GM12878 (cell line): ENCODE results near the gene ZSWIM6. TPM values are rescaled to one million over a fixed set of nuclear protein-coding genes. Genes with fewer than 3 reads are reported as not detected.

Source experiments
- ATAC-seq: fragments of 200-7000 bp; cut with Tn5 transposase; 3 replicates; pipeline ENCODE4 v1.9.1; 2020; ENCODE audit warnings: mild to moderate bottlenecking, moderate library complexity
- BruUV-seq: library from RNA; stranded (reverse); fragments of 400-500 nt; replicated peaks from 2 replicates; lab custom pipeline; 2021; lab: Mats Ljungman, UMichigan
- CTCF ChIA-PET: fragments of 300-600 bp; sonication (Branson Sonifier 250); formaldehyde crosslinking; extraction: SDS; loops from one replicate; lab custom pipeline; 2021; ENCODE audit warnings: inconsistent platforms; lab: Yijun Ruan, JAX
- POLR2A ChIA-PET: fragments of 350-600 bp; formaldehyde crosslinking; extraction: SDS; loops from one replicate; lab custom pipeline; 2021; ENCODE audit warnings: inconsistent platforms; lab: Charles Lee
- RAD21 ChIA-PET: fragments of 300-600 bp; sonication (Branson Sonifier 250); formaldehyde crosslinking; loops from one replicate; lab custom pipeline; 2023; ENCODE audit warnings: antibody characterized with exemption; ENCODE audit not compliant: unreplicated experiment; lab: Charles Lee
- SMC1A ChIA-PET: fragments of 300-600 bp; sonication (Branson Sonifier 250); formaldehyde crosslinking; loops from one replicate; lab custom pipeline; 2023; ENCODE audit not compliant: unreplicated experiment, uncharacterized antibody; lab: Charles Lee
- DNase-seq: peaks from one replicate; pipeline ENCODE4 v3.0.0-alpha.2; 2011; ENCODE audit warnings: low read depth, low spot score
- FAIRE-seq: peaks from 3 replicates; lab custom pipeline; 2011; peaks lifted over from hg19 to GRCh38; lab: Jason Lieb, UNC
- H2AFZ ChIP-seq: 2 replicates; pipeline ENCODE4 v1.6.0; 2011; ENCODE audit warnings: low read depth, low read length, control low read depth; ENCODE audit not compliant: control insufficient read depth
- H3K27ac ChIP-seq: 2 replicates; pipeline ENCODE4 v1.5.1; 2011; ENCODE audit warnings: control low read depth; ENCODE audit not compliant: control insufficient read depth, insufficient read depth
- H3K27me3 ChIP-seq, 2 experiments: replicated peaks in 1 of 2; 2 replicates each; pipeline versions ENCODE4 v1.6.0 to v1.6.1; 2011; ENCODE audit warnings: low read length in 1 of 2; ENCODE audit not compliant: control insufficient read depth in 2 of 2, insufficient read depth in 2 of 2
- H3K36me3 ChIP-seq, 2 experiments: 2 replicates each; pipeline ENCODE4 v1.5.1; 2011; ENCODE audit warnings: low read length in 1 of 2; ENCODE audit not compliant: control insufficient read depth in 2 of 2, insufficient read depth in 2 of 2
- H3K4me1 ChIP-seq: 2 replicates; pipeline ENCODE4 v1.6.1; 2011; ENCODE audit warnings: mild to moderate bottlenecking, low read length, moderate library complexity, mixed read lengths; ENCODE audit not compliant: control insufficient read depth, insufficient read depth
- H3K4me2 ChIP-seq: 2 replicates; pipeline ENCODE4 v1.6.0; 2011; ENCODE audit warnings: control low read depth; ENCODE audit not compliant: control insufficient read depth, insufficient read depth
- H3K4me3 ChIP-seq: fragments of 200-600 bp; sonication (generic); 2 replicates; pipeline ENCODE4 v1.5.1; 2016
- H3K79me2 ChIP-seq: 2 replicates; pipeline ENCODE4 v1.6.0; 2011; ENCODE audit warnings: low read length; ENCODE audit not compliant: control insufficient read depth, insufficient read depth
- H3K9ac ChIP-seq: 2 replicates; pipeline ENCODE4 v1.8.0; 2011; ENCODE audit warnings: low read length, control low read depth, mixed read lengths; ENCODE audit not compliant: control insufficient read depth, insufficient read depth
- H3K9me3 ChIP-seq: replicated peaks from 3 replicates; pipeline ENCODE4 v1.5.1; 2011; ENCODE audit warnings: mild to moderate bottlenecking, low read length; ENCODE audit not compliant: control insufficient read depth, insufficient read depth
- H4K20me1 ChIP-seq: 2 replicates; pipeline ENCODE4 v1.6.0; 2011; ENCODE audit not compliant: control insufficient read depth, insufficient read depth
- EED ChIP-seq: sonication (generic); IDR thresholded peaks from 2 replicates; pipeline ENCODE4 v1.6.1; 2016; ENCODE audit warnings: antibody characterized with exemption, low read depth
- HDGF ChIP-seq: fragments of 450-650 bp; IDR thresholded peaks from 2 replicates; pipeline ENCODE4 v1.6.1; 2016; ENCODE audit warnings: antibody characterized with exemption
- RFX5 ChIP-seq: IDR thresholded peaks from 2 replicates; pipeline ENCODE4 v1.6.1; 2011; ENCODE audit warnings: low read depth, low read length, improper control_type of control experiment
- SMAD5 ChIP-seq: IDR thresholded peaks from 2 replicates; pipeline ENCODE4 v1.6.1; 2016; ENCODE audit warnings: antibody characterized with exemption, low read depth
- SRF ChIP-seq, 2 experiments: IDR thresholded peaks; 2 replicates each; pipeline ENCODE4 v1.6.1; 2011; ENCODE audit warnings: low read depth in 2 of 2, low read length in 2 of 2, mild to moderate bottlenecking in 1 of 2, moderate library complexity in 1 of 2
- WGBS: methylation state at CpG from one replicate; pipeline ENCODE4 v1.1.6; 2016; ENCODE audit warnings: low lambda C conversion rate; ENCODE audit not compliant: insufficient replicate concordance, insufficient coverage; ENCODE audit errors: missing lambda C conversion rate; 5-methylcytosine and 5-hydroxymethylcytosine counted together
- in situ Hi-C: fragments of 300-500 bp; cut with MboI; formaldehyde crosslinking; loops from 9 replicates; pipeline ENCODE4 v1.14.3; 2018; ENCODE audit warnings: mixed read lengths
- intact Hi-C: fragments of 100-400 bp; cut with micrococcal nuclease; formaldehyde crosslinking; loops from one replicate; pipeline ENCODE4 v1.14.2; 2022; ENCODE audit not compliant: unreplicated experiment
- polyA plus RNA-seq, 11 experiments: library from polyadenylated mRNA; depleted of rRNA in 4 of 11; unstranded in 6 of 11; stranded (reverse) in 5 of 11; fragments of >200 nt; fragmentation: Nextera tagmentation in 4 of 11; fragmentation: Illumina TruSeq in 1 of 11; extraction: Ambion mirVana in 4 of 11; extraction: Trizol in 1 of 11; gene quantifications; 1 replicate in 1 of 11; 2 replicates in 10 of 11; pipeline versions ENCODE4 v1.2.1 to v1.2.3, GENCODE V29; 2011 to 2016; ENCODE audit warnings: inconsistent platforms in 2 of 11, missing spikeins in 2 of 11, low read depth in 1 of 11
- total RNA-seq, 4 experiments: library from RNA; depleted of rRNA in 3 of 4; stranded (reverse); fragments of >200 nt in 3 of 4; fragmentation: Illumina TruSeq in 1 of 4; extraction: Trizol in 1 of 4; gene quantifications; 2 replicates each; pipeline versions ENCODE4 v1.2.1 to v1.2.3, GENCODE V29; 2013 to 2021

ZSWIM6 gene
- total and polyA plus RNA-seq, 10 of the 15 experiments (the other 5 are each of a cell fraction or from before 2014, with no cell fraction given): 0.53 to 6.2 (median 3.4) TPM

GRCh38 chr5:61496860-61497259, 164.8 kb downstream of the ZSWIM6 start (continued):
- no peak for TF ChIP-seq SRF (IDR thresholded peaks at IDR 0.05; ENCODE audit: low read depth in 2 of 2, low read length in 2 of 2)

- H3K27me3 ChIP-seq: no peaks in the 10 kb centered on the region
- H3K4me2 ChIP-seq: no peak overlapping the region
- ChIA-PET CTCF (interaction anchor here (0.8 kb wide), 1 partner anchor 59 kb away, joined by 3 read pairs; no protein-coding TSS in a partner anchor), POLR2A (no interaction called here), RAD21 (no interaction called here)
- FAIRE-seq: no peak
- no peak overlapping the region for H2AFZ ChIP-seq
- H3K27ac ChIP-seq: no peak overlapping the region
- no peaks in the 10 kb centered on the region for H4K20me1 ChIP-seq
- H3K9ac ChIP-seq: no peak overlapping the region
- no peak for ATAC-seq
- no peaks in the 10 kb centered on the region for H3K79me2 ChIP-seq
- 86% methylated on average over 5 of the region's 5 CpGs for WGBS
- no peaks in the 10 kb centered on the region for H3K9me3 ChIP-seq
- intact Hi-C loops: no loop called here
- no TSS peak for BruUV-seq
- H3K4me1 ChIP-seq: no peaks in the 10 kb centered on the region
- no peak for TF ChIP-seq SMAD5
- TF ChIP-seq HDGF: no peak
- TF ChIP-seq, all 136 proteins: peak for 0
- no peak for DNase-seq
- Histone ChIP-seq H3K4me3 (no peak overlapping the region), H3K36me3 (no peaks in the 10 kb centered on the region)
- in situ Hi-C loops: no loop called here
- SMC1A ChIA-PET: interaction anchor here (1.0 kb wide), 1 partner anchor 9 kb away, joined by 3 read pairs; no protein-coding TSS in a partner anchor
These were observed 166.1 kb downstream of the ZSWIM6 start for GRCh38 chr5:61498121-61498520.

GRCh38 chr5:61501971-61502370, 169.9 kb downstream of the ZSWIM6 start:
- DNase-seq (no peak), FAIRE-seq (no peak), ATAC-seq (no peak)
- Histone ChIP-seq H3K9me3 (no peaks in the 10 kb centered on the region), H3K4me1 (no peaks in the 10 kb centered on the region), H3K79me2 (no peaks in the 10 kb centered on the region), H3K36me3 (no peaks in the 10 kb centered on the region), H4K20me1 (no peaks in the 10 kb centered on the region), H3K27me3 (no peaks in the 10 kb centered on the region), H3K4me3 (no peak overlapping the region), H3K4me2 (no peak overlapping the region), H3K27ac (no peak overlapping the region), H2AFZ (no peak overlapping the region), H3K9ac (no peak overlapping the region)
- intact Hi-C loops (no loop called here), in situ Hi-C loops (no loop called here)
- 40% methylated on average over 3 of the region's 3 CpGs for WGBS
- TF ChIP-seq RFX5: no peak
- TF ChIP-seq EED: no peak
- POLR2A ChIA-PET: interaction anchor here (0.6 kb wide), 1 partner anchor 71 kb away, joined by 7 read pairs; no protein-coding TSS in a partner anchor
- CTCF ChIA-PET: interaction anchor here (0.6 kb wide), 1 partner anchor 442 kb away, joined by 3 read pairs; no protein-coding TSS in a partner anchor
- SMC1A ChIA-PET: interaction anchor here (0.6 to 1.0 kb wide), 2 partner anchors 11 to 67 kb away, joined by 3 read pairs; no protein-coding TSS in a partner anchor
- RAD21 ChIA-PET: no interaction called here
- no TSS peak for BruUV-seq
